GM23338 (cell line): ENCODE measurements around the gene CCDC40. TPM values are rescaled to one million over a fixed set of nuclear protein-coding genes. Genes with fewer than 3 reads are reported as not detected.

Experiments used
- ATAC-seq: fragments of 200-7000 bp; cut with Tn5 transposase; 3 replicates; pipeline ENCODE4 v1.9.1; 2020
- DNase-seq: peaks from one replicate; pipeline ENCODE4 v3.0.0-alpha.2; 2015; ENCODE audit warnings: low spot score
- H2AFZ ChIP-seq: fragments of 200-600 bp; sonication (generic); 2 replicates; pipeline ENCODE4 v1.8.0; 2016; ENCODE audit warnings: antibody characterized with exemption, mild to moderate bottlenecking, moderate library complexity
- H3F3A ChIP-seq: fragments of 200-600 bp; sonication (generic); replicated peaks from 2 replicates; pipeline ENCODE4 v1.8.0; 2017; ENCODE audit warnings: antibody characterized with exemption, mixed run types, low read depth
- H3K27ac ChIP-seq: fragments of 200-600 bp; sonication (generic); 2 replicates; pipeline ENCODE4 v1.6.1; 2016; ENCODE audit warnings: low read depth
- H3K27me3 ChIP-seq: fragments of 200-600 bp; sonication (generic); 2 replicates; pipeline ENCODE4 v1.8.0; 2016; ENCODE audit warnings: mild to moderate bottlenecking, mixed run types, moderate library complexity; ENCODE audit not compliant: insufficient read depth
- H3K36me3 ChIP-seq: fragments of 200-600 bp; sonication (generic); 2 replicates; pipeline ENCODE4 v1.8.0; 2016; ENCODE audit warnings: mild to moderate bottlenecking; ENCODE audit not compliant: insufficient read depth
- H3K4me1 ChIP-seq: fragments of 200-600 bp; sonication (generic); 2 replicates; pipeline ENCODE4 v1.8.0; 2016; ENCODE audit warnings: mild to moderate bottlenecking, moderate library complexity; ENCODE audit not compliant: insufficient read depth
- H3K4me2 ChIP-seq: fragments of 200-600 bp; sonication (generic); 2 replicates; pipeline ENCODE4 v1.7.1; 2017; ENCODE audit warnings: mixed run types
- H3K4me3 ChIP-seq: fragments of 200-600 bp; sonication (generic); 2 replicates; pipeline ENCODE4 v1.6.1; 2016; ENCODE audit warnings: mixed run types
- H3K79me2 ChIP-seq: fragments of 200-600 bp; sonication (generic); replicated peaks from 2 replicates; pipeline ENCODE4 v1.8.0; 2017; ENCODE audit warnings: mild to moderate bottlenecking; ENCODE audit not compliant: insufficient read depth
- H3K9me2 ChIP-seq: fragments of 200-600 bp; sonication (generic); 2 replicates; pipeline ENCODE4 v1.8.0; 2017; ENCODE audit not compliant: insufficient read depth
- H4K20me1 ChIP-seq: fragments of 200-600 bp; sonication (generic); replicated peaks from 2 replicates; pipeline ENCODE4 v1.8.0; 2017; ENCODE audit warnings: mild to moderate bottlenecking; ENCODE audit not compliant: insufficient read depth
- H3K27ac Mint-ChIP-seq: 2 replicates; pipeline ENCODE4 v1.8.0; 2020; ENCODE audit warnings: inconsistent platforms, mild to moderate bottlenecking, moderate library complexity, mixed read lengths
- H3K27me3 Mint-ChIP-seq: 3 replicates; pipeline ENCODE4 v1.8.0; 2022; ENCODE audit warnings: low read depth, mild to moderate bottlenecking, moderate library complexity, mixed read lengths, inconsistent platforms; ENCODE audit not compliant: insufficient read depth, poor library complexity
- H3K36me3 Mint-ChIP-seq: 3 replicates; pipeline ENCODE4 v1.8.0; 2021; ENCODE audit warnings: low read depth, mild to moderate bottlenecking, inconsistent platforms, moderate library complexity, mixed read lengths
- H3K4me1 Mint-ChIP-seq: 3 replicates; pipeline ENCODE4 v1.8.0; 2020; ENCODE audit warnings: mild to moderate bottlenecking, inconsistent platforms, mixed read lengths
- H3K4me3 Mint-ChIP-seq: 3 replicates; pipeline ENCODE4 v1.8.0; 2021; ENCODE audit warnings: moderate library complexity, mild to moderate bottlenecking, inconsistent platforms, mixed read lengths
- H3K9me3 Mint-ChIP-seq: 3 replicates; pipeline ENCODE4 v1.8.0; 2020; ENCODE audit warnings: moderate library complexity, mild to moderate bottlenecking, inconsistent platforms, mixed read lengths
- CREB1 ChIP-seq: fragments of 250-450 bp; sonication (Bioruptor Pico); IDR thresholded peaks from 2 replicates; pipeline ENCODE4 v1.5.0; 2020; ENCODE audit warnings: low read depth, mild to moderate bottlenecking, moderate library complexity
- EZH2 ChIP-seq: fragments of 200-600 bp; sonication (generic); IDR thresholded peaks from one replicate; pipeline ENCODE4 v1.8.0; 2017; ENCODE audit warnings: antibody characterized with exemption, mild to moderate bottlenecking, low read depth; ENCODE audit not compliant: unreplicated experiment
- EZH2phosphoT487 ChIP-seq: fragments of 200-600 bp; sonication (generic); IDR thresholded peaks from one replicate; pipeline ENCODE4 v1.8.1; 2018; ENCODE audit warnings: antibody characterized with exemption; ENCODE audit not compliant: unreplicated experiment
- JUNB ChIP-seq: IDR thresholded peaks from one replicate; pipeline ENCODE4 v1.6.1; 2016; ENCODE audit warnings: antibody characterized with exemption; ENCODE audit not compliant: unreplicated experiment
- NANOG ChIP-seq: IDR thresholded peaks from 2 replicates; pipeline ENCODE4 v1.6.1; 2016; ENCODE audit warnings: antibody characterized with exemption, borderline replicate concordance
- POLR2AphosphoS5 ChIP-seq: IDR thresholded peaks from 2 replicates; pipeline ENCODE4 v1.6.1; 2016; ENCODE audit warnings: antibody characterized with exemption, low read depth
- REST ChIP-seq: IDR thresholded peaks from one replicate; pipeline ENCODE4 v1.6.1; 2018; ENCODE audit warnings: antibody characterized with exemption; ENCODE audit not compliant: unreplicated experiment
- STAT1 ChIP-seq: IDR thresholded peaks from one replicate; pipeline ENCODE4 v1.6.1; 2016; ENCODE audit warnings: antibody characterized with exemption; ENCODE audit not compliant: unreplicated experiment
- ZNF114 ChIP-seq: fragments of 250-450 bp; sonication (Bioruptor Pico); IDR thresholded peaks from 2 replicates; pipeline ENCODE4 v1.5.0; 2020; ENCODE audit warnings: mild to moderate bottlenecking, moderate library complexity
- ZNF331 ChIP-seq: fragments of 250-450 bp; sonication (Bioruptor Pico); IDR thresholded peaks from 2 replicates; pipeline ENCODE4 v1.5.0; 2020; ENCODE audit warnings: low read depth, mild to moderate bottlenecking, moderate library complexity
- ZNF462 ChIP-seq: fragments of 250-450 bp; sonication (Bioruptor Pico); IDR thresholded peaks from 2 replicates; pipeline ENCODE4 v1.5.0; 2020; ENCODE audit warnings: mild to moderate bottlenecking, moderate library complexity
- polyA plus RNA-seq: library from polyadenylated mRNA; unstranded; fragments of >200 nt; fragmentation: Nextera tagmentation; extraction: Ambion mirVana; gene quantifications from 2 replicates; pipeline ENCODE4 v1.2.1, GENCODE V29; 2016
- total RNA-seq: library from RNA; depleted of rRNA; stranded (reverse); fragments of >200 nt; shearing (Covaris generic); gene quantifications from 2 replicates; pipeline ENCODE4 v1.2.3, GENCODE V29; 2014

CCDC40 gene
- total and polyA plus RNA-seq, 2 experiments from 2014 or later, result 7.6 to 8.1 TPM

- no peak overlapping the region for H3K27ac ChIP-seq
- Mint-ChIP-seq H3K36me3 (no peaks in the 10 kb centered on the region), H3K27ac (peak overlapping the region; percentile 18; the same call in 1 of the 2 replicates), H3K4me1 (peaks cover 20% of the 10 kb centered on the region), H3K27me3 (peaks cover 12% of the 10 kb centered on the region), H3K9me3 (no peaks in the 10 kb centered on the region), H3K4me3 (no peak overlapping the region)
- DNase-seq (no peak), ATAC-seq (no peak)
- H3K79me2 ChIP-seq, result no peaks in the 10 kb centered on the region
- no peak overlapping the region for H2AFZ ChIP-seq
- H3F3A ChIP-seq, result peaks cover 18% of the 10 kb centered on the region
- H3K36me3 ChIP-seq, result no peaks in the 10 kb centered on the region
- no peak overlapping the region for H3K4me2 ChIP-seq
- H4K20me1 ChIP-seq, result no peaks in the 10 kb centered on the region
- no peaks in the 10 kb centered on the region for H3K27me3 ChIP-seq
- TF ChIP-seq ZNF331 (CRISPR knock-in tag) (no peak), CREB1 (no peak), POLR2AphosphoS5 (no peak), REST (no peak), ZNF114 (no peak), EZH2 (no peak), NANOG (no peak), EZH2phosphoT487 (no peak), JUNB (no peak), ZNF462 (CRISPR knock-in tag) (no peak), STAT1 (no peak)
- H3K4me1 ChIP-seq, result peaks cover 12% of the 10 kb centered on the region; the same call in 1 of the 2 replicates
- H3K9me2 ChIP-seq, result no peaks in the 10 kb centered on the region
- H3K4me3 ChIP-seq, result no peak overlapping the region
Measured at GRCh38 chr17:80063830-80064585, 27.6 kb downstream of the CCDC40 start.
